Stimulated activated CD8-positive, alpha-beta memory T cell treated with anti-CD3 and anti-CD28 coated beads, Interleukin-7, amount 100 ng/mL, for 4 hours (primary cell): ENCODE results near the gene NOVA1.

Experiments
- DNase-seq, 2 donors: peaks; one replicate each; pipeline ENCODE4 v3.0.0-alpha.2; 2020; ENCODE audit warnings: low read depth in 2 of 2

Gene NOVA1

DNA sequence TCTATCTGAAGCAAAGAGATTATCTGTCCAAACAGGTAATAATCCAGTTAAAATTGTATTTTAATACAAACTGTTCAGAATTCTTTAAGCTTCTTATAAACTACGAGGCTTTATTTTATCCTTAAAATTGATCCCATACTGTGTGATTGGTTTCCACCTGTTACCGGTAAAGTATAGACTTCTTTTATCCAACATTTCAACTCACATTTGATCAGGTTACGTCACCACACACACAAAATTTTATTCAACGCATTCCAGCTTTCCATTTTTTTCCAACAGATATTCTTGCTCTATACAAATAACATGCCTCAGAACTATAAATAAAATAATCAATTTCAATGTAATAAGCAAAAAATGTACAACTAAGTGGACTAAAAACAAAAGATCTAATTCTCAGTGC lies 4.5 kb downstream of the NOVA1 start:
- DNase-seq = no peak

DNA sequence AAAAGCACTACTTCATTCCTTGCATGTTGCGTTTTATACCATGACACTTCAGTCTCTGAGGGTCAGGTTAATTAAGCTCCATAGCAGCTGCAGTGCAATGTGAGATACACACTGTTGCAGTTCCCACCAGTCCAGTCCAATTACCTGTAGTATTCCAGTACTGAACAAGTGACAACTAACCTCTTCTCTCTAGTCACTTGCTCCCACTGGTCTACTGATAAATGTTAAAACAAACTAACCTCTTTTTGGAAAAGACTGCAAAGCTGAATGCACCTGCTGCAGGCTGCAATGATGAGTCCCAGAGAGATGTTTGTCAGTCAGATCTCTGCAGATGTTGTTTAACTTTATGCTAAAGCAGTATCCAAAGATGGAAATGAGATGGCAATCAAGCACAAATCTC lies 7.9 kb downstream of the NOVA1 start:
- DNase-seq = no peak

DNA sequence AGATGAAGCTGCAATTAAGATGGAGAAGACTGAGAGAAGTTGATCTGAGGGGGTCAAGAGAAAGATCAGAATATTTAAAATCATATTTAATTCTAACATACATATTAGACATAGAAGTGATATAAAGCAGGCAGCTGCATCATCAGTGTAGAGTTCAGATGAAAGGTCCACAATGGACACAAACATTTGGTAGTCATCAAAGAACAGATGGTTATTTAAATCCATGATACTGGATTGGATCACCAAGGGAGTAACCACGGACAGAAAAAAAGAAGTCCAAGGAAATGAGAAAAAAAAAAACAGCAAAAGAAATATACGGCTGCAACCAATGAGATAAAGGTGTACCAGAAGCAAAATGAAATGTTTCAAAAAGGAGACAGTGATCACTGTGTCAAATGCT lies 20.1 kb downstream of the NOVA1 start:
- no peak for DNase-seq

GRCh38 chr14:26554069-26554772 lies 43.6 kb downstream of the NOVA1 start:
- no peak for DNase-seq

DNA sequence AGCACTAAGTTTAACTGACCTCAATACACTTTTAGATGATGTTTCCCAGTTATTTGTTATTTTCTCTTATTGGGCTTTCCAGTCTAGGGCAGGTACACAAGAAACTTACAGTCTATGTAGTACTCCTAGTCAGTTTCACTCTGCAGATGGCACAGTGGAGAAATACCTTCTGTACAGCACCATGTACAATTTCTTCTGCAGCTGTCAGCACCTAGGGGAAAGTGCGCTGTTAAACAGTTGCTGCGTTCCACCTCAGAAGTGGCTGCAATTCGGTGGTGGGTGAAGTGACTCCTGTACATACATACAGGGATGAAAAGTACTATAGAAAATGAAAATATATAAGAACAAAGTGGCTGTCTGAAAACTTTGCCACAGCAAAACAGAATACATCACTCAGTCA lies 48.3 kb downstream of the NOVA1 start:
- DNase-seq = no peak

DNA sequence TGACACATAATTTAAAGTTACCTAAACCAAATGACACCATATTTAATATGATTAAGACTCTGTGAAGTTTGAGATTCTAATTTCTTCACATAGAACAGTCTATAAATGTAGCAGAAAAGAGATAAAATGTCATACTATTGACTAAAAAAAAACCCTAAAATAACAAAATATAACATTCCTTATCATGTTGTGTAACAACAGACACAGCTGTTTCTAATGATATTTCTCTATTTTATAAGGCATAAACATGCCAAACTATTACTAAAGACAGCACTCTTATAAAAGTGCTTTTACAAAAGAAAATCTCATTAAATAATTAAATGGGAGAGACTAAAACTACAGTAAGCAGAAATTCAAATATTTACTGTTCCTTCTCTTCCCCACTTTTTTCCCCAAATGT lies 49.4 kb downstream of the NOVA1 start:
- no peak for DNase-seq

GRCh38 chr14:26538176-26538575 lies 59.7 kb downstream of the NOVA1 start:
- no peak for DNase-seq

DNA sequence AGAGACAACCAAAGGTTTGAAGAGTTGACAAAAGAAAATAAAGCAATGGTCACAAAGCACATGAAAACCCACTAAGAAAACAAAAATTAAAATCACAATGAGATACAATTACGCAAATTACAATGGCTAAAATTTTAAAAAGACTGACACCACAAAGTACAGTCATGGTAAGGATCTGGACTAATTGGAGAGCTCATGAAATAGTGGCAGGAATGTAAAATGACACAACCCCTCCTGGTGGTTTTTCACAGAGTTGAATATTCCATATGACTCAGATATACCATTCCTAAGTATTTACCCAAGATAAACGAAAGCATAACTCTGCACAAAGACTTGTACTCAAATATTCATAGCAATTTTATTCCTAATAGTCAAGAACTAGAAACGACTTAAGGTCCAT lies 65.9 kb downstream of the NOVA1 start:
- DNase-seq = no peak

- no peak for DNase-seq
Observed at GRCh38 chr14:26528415-26529182, 69.2 kb downstream of the NOVA1 start.

DNA sequence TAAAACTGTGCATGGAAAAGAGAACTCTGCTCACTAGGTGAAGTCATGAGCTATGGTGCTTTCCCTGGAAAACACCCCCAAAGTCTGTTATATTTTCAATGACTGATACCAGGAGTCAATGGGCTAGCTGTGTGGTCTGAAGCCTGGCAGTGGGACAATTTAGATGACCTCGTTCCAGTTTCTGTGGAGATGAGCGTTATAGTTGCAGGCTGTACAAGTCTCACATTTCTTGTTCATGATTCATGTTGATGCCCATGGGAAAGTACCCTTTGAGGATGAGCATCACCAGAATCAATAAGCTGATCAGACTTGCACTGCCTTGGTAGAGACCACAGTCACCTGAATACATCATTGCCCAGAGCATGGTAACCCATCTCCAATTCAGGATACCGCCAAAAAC lies 70.7 kb downstream of the NOVA1 start:
- no peak for DNase-seq

- no peak for DNase-seq
Observed at GRCh38 chr14:26526137-26526536, 71.7 kb downstream of the NOVA1 start.

DNA sequence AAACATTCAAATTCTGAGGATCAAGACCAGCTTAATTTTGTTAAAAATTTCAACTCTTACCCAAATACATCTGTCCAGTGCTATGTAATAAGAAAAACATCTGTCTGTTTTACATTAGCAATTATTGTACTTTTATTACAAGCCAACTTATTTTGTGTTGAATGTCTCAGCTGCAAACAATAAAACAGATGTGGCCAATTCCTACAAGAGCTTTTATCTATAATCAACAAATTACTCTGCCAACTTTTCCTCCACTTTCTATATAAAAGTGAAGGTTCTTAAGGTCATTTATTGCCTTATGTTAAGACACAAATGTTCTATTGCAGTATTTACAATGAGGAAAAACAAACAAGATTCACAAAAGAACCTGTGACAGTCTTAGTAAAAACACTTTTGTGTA lies 72.7 kb downstream of the NOVA1 start:
- DNase-seq = no peak

DNA sequence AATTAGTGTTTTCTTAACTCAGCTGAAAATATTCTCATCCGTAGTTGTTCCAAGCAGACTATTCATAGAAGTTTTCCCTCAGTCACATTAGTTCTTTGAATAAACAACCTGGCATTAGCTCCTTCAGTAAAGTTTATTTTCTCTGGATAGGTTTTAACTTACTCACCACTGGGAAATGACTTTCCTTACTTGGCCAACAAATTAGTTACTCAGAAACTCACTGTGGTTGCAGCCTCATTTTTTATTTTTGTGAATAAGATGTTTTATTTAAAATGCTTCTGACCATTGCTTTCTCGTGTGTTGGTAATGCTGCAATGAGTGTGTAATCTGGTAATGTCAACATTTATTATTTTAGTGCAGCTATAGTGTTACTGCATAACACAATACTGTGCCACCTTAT lies 74.9 kb downstream of the NOVA1 start:
- DNase-seq = no peak

DNA sequence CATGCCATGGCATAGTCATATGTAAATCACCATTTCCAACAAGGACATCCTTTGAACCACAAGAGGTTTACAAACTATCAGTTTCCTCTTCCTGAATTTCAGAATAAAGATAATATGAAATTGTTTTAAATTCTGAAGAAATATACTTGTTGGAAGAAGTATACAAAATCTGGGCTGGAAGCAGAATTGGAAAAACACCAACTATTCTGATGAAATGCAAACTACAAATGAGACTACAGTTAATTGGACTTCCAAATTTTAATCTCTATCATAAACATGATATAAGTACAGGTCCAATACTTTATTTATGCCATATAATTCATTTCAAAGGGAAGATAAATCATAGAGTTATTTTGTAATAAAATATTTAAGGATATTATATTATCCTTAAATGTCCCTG lies 80.1 kb downstream of the NOVA1 start:
- DNase-seq = no peak

GRCh38 chr14:26500028-26500427 lies 97.8 kb downstream of the NOVA1 start:
- DNase-seq = no peak

- DNase-seq = no peak
Observed at GRCh38 chr14:26499546-26499945, 98.3 kb downstream of the NOVA1 start.

DNA sequence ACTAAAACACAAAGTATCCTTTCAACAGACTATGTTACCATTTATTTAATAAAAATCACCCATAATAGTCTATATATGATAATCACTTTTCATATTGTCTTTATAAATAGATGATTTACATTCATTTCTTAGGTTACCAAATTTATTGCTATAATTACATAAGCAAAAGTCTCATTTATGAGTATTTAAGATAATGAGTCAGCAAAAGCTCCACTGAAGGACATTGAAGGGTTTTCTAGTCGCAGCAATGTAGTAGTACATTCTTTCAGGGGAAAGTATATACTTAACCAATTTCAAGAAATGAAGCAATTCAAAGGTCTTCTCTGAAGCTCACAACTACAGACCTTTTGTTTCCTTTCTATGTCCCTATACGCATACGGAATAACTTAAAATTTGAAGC lies 110.9 kb downstream of the NOVA1 start:
- DNase-seq = no peak

DNA sequence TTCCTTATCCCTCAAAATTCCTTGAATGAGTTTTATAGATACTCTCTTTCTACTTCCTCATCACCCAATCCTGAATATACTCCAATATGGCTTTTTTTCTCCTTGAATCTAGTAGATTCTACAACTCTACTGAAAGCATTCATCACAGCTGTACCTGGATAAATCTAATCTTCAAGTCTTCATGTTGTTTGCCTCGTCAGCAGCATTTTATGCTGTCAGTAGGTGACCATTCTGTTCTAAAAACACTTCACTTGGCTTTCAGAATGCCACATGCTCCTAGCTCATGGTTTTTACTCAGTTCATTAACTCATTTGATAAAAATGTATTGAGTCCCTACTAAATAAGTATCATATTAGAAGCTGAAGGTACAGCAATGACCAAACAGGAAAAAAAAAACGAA lies 113.3 kb downstream of the NOVA1 start:
- no peak for DNase-seq

DNA sequence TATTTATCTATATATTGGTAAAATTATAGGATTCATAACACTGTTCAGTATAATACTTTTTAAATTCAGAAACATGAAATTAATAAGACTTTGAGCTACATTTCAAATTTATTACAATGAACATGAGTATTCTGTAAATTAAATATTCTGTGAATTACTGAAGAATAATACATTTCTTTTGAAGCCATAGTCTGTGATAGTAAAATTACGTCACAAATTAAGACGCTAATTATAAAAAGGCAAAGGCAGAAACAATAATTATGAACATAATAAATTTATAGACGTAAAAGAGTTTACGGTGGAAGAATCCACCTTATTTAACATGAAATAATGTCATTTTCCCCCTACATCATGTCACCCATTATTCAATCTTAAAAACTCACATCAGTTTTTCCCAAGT lies 118.9 kb downstream of the NOVA1 start:
- DNase-seq = no peak

DNA sequence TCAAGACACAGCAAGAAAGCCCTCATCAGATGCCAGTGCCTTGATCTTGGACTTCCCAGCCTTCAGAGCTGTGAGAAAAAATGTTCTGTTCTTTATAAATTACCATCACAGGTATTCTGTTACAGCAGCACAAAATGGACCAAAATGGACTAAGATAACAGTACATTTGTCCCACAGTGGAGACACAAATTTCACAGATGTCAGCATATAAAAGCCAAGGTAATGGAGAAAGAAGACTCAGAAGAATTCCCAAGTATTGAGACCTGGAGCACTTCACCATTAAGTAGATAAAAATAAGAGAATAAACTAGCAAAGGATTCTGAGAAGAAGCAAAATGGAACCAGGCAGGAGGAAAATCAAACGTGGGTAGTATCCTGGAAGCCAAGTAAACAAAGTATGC lies 131.0 kb downstream of the NOVA1 start:
- no peak for DNase-seq

DNA sequence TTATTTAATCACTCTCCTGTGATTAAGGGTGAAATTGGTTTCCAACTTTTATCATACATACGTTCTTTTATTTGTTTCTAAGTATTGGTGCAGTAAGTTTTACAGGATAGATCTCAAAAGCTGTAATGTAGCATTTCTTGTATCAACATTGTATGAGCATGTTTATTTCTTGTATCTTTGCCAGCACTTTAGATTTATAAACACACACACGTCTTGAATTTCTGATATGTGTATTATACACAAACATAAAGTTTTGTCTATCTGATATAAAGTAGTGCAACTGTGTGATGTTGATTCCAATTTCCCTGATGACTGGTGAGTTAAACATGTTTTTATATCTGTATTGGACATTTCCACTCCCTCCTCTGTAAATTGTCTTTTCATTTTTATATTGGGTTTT lies 134.7 kb downstream of the NOVA1 start:
- no peak for DNase-seq

DNA sequence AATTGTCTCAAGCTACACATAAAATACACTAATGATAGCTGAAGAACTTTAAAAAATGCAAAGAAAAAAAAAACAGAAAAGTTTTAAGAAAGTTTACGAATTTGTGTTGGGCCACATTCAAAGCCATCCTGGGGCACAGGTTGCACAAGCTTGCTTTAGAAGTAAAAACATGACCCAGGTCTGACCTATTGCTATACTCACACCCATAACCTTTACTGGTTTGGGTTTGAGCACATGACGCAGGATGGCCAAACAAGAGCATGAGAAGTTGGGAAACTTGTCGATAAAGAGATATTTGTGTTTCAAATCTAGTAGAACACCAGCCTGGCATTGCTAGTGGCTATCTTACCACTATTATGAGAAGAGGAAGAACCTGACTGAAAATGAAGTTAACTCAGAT lies 143.7 kb downstream of the NOVA1 start:
- DNase-seq = no peak

GRCh38 chr14:26448181-26448855 lies 149.5 kb downstream of the NOVA1 start:
- DNase-seq = no peak
